Bone marrow (tissue), 2 donors: Measurements from ENCODE around the gene KRTAP5-4.
"Not testable (repeated sequence)": the region's sequence is repeated elsewhere in the genome, so short reads cannot be mapped to it uniquely, and the experiment has no call there.

Experiments used
- DNase-seq, 2 donors: peaks; one replicate each; lab custom pipeline; 2025; lab: John Stamatoyannopoulos, UW

KRTAP5-4 gene

GRCh38 chr11:1637628-1638027, 15.7 kb upstream of the KRTAP5-4 start:
- DNase-seq, result no peak

- no peak for DNase-seq
Measured at GRCh38 chr11:1636291-1636950, 14.5 kb upstream of the KRTAP5-4 start.

- DNase-seq, result no peak
Measured at GRCh38 chr11:1633864-1634263, 11.9 kb upstream of the KRTAP5-4 start.

GRCh38 chr11:1632053-1632714, 10.2 kb upstream of the KRTAP5-4 start:
- no peak for DNase-seq

GRCh38 chr11:1631066-1631568, 9.2 kb upstream of the KRTAP5-4 start:
- no peak for DNase-seq

GRCh38 chr11:1630271-1630670, 8.3 kb upstream of the KRTAP5-4 start:
- DNase-seq, result no peak

GRCh38 chr11:1629326-1630185, 7.6 kb upstream of the KRTAP5-4 start, which contains the start of gene KRTAP5-5:
Gene KRTAP5-5, plus strand, starts transcription at chr11:1629775. Its CDS starts 66 bp downstream, at chr11:1629841.
- no peak for DNase-seq

- peak; percentile 10 to 57 for DNase-seq
Measured at GRCh38 chr11:1628506-1629325, 6.8 kb upstream of the KRTAP5-4 start.

- no peak for DNase-seq
Measured at GRCh38 chr11:1625541-1625940, 3.6 kb upstream of the KRTAP5-4 start.

- DNase-seq, result no peak
Measured at GRCh38 chr11:1624621-1625020, 2.7 kb upstream of the KRTAP5-4 start.

GRCh38 chr11:1623716-1624115, 1.8 kb upstream of the KRTAP5-4 start:
- no peak for DNase-seq

- no peak for DNase-seq
Measured at GRCh38 chr11:1619449-1619848, 2.5 kb downstream of the KRTAP5-4 start.

- DNase-seq, result no peak
Measured at GRCh38 chr11:1618231-1618630, 3.7 kb downstream of the KRTAP5-4 start.

GRCh38 chr11:1608363-1608762, 13.6 kb downstream of the KRTAP5-4 start, which contains the start of gene KRTAP5-3:
Gene KRTAP5-3, minus strand, starts transcription at chr11:1608463. Its CDS starts 78 bp downstream, at chr11:1608385.
- DNase-seq, result no peak

- not testable (repeated sequence) for DNase-seq
Measured at GRCh38 chr11:1607901-1608300, 14.0 kb downstream of the KRTAP5-4 start.

GRCh38 chr11:1607156-1607845, 14.6 kb downstream of the KRTAP5-4 start:
- not testable (repeated sequence) for DNase-seq

GRCh38 chr11:1605923-1606322, 16.0 kb downstream of the KRTAP5-4 start:
- not testable (repeated sequence) for DNase-seq

GRCh38 chr11:1604711-1605110, 17.2 kb downstream of the KRTAP5-4 start:
- DNase-seq, result no peak

GRCh38 chr11:1604181-1604580, 17.8 kb downstream of the KRTAP5-4 start:
- no peak for DNase-seq

- no peak for DNase-seq
Measured at GRCh38 chr11:1603629-1604028, 18.3 kb downstream of the KRTAP5-4 start.

GRCh38 chr11:1601663-1602062, 20.3 kb downstream of the KRTAP5-4 start:
- DNase-seq, result not testable (repeated sequence)
